ENCODE data around the gene R3HDM4.

Gene R3HDM4

DNA sequence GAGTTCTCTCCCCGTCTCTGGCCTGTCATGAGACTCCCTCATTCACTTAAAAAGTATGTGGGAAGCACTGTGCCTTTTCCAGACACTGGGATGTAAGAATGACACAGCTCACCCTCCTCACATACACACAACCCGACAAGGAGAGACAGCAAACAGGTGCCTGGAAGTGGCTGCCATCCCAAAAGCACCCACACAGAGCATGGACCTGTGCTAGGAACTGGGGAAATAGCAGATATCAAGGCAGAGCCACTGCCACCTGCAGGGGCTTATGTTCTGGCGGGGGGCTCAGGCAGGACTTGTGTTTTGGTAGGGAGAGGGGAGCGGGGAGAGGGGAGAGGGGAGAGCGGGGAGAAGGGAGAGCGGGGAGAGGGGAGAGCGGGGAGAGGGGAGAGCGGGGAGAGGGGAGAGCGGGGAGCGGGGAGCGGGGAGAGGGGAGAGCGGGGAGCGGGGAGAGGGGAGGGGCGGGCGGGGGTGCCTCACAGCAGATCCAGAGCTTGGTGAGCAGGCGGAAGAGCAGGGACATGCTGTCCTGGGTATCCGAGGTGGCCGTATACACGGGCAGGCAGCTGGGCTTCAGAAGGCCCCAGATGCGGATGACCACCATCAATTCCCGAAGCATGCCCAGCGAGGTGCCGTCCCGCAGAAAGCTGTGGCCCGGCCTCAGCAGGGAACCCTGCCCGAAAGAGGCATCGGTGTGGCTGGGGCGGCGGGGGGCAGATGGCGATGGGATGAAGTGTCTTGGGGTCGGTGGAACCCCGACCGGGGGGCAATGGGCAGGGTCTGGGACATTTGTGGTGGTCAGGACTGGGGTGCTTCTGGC is 41.4 kb downstream of the R3HDM4 start:
- Histone ChIP-seq H3K4me1 (ENCODE audit: insufficient read depth, low read length, severe bottlenecking) (peaks cover 17% of the 10 kb centered on the region), H3K4me2 (ENCODE audit: low read length) (peak overlapping the region; percentile 72), H3K9me2 (ENCODE audit: low read depth, low read length) (no peaks in the 10 kb centered on the region), H3K9ac (ENCODE audit: low read length) (no peak overlapping the region), H2AFZ (ENCODE audit: low read length) (no peak overlapping the region), H4K20me1 (ENCODE audit: insufficient read depth, low read length) (no peaks in the 10 kb centered on the region), H3F3A (ENCODE audit: insufficient read depth, low read length) (no peaks in the 10 kb centered on the region), H3K27ac (ENCODE audit: low read depth, low read length, poor library complexity, severe bottlenecking) (peak overlapping the region; percentile 69), H3K27me3 (ENCODE audit: insufficient read depth, low read length) (no peaks in the 10 kb centered on the region), H3K79me2 (ENCODE audit: insufficient read depth, low read length) (no peaks in the 10 kb centered on the region), H3K4me3 (ENCODE audit: low read depth, low read length, poor library complexity, severe bottlenecking) (no peak overlapping the region), H3K36me3 (ENCODE audit: insufficient read depth, low read length) (peaks cover 26% of the 10 kb centered on the region), H3K9me3 (ENCODE audit: low read length) (no peaks in the 10 kb centered on the region)
- TF ChIP-seq, protein P1, sequence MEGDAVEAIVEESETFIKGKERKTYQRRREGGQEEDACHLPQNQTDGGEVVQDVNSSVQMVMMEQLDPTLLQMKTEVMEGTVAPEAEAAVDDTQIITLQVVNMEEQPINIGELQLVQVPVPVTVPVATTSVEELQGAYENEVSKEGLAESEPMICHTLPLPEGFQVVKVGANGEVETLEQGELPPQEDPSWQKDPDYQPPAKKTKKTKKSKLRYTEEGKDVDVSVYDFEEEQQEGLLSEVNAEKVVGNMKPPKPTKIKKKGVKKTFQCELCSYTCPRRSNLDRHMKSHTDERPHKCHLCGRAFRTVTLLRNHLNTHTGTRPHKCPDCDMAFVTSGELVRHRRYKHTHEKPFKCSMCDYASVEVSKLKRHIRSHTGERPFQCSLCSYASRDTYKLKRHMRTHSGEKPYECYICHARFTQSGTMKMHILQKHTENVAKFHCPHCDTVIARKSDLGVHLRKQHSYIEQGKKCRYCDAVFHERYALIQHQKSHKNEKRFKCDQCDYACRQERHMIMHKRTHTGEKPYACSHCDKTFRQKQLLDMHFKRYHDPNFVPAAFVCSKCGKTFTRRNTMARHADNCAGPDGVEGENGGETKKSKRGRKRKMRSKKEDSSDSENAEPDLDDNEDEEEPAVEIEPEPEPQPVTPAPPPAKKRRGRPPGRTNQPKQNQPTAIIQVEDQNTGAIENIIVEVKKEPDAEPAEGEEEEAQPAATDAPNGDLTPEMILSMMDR (IDR thresholded peaks at IDR 0.05; ENCODE audit: low read length): no peak
- TF ChIP-seq EZH2 (IDR thresholded peaks at IDR 0.05; ENCODE audit: borderline replicate concordance, low read length): no peak

- Histone ChIP-seq H4K20me1 (ENCODE audit: insufficient read depth, low read length) (no peaks in the 10 kb centered on the region), H3K27me3 (ENCODE audit: insufficient read depth, low read length) (no peaks in the 10 kb centered on the region), H3K9me3 (ENCODE audit: low read length) (no peaks in the 10 kb centered on the region), H2AFZ (ENCODE audit: low read length) (no peak overlapping the region), H3K36me3 (ENCODE audit: insufficient read depth, low read length) (peaks cover 26% of the 10 kb centered on the region), H3K4me2 (ENCODE audit: low read length) (no peak overlapping the region), H3K79me2 (ENCODE audit: insufficient read depth, low read length) (no peaks in the 10 kb centered on the region), H3F3A (ENCODE audit: insufficient read depth, low read length) (no peaks in the 10 kb centered on the region), H3K4me3 (ENCODE audit: low read depth, low read length, poor library complexity, severe bottlenecking) (no peak overlapping the region), H3K9me2 (ENCODE audit: low read depth, low read length) (no peaks in the 10 kb centered on the region), H3K9ac (ENCODE audit: low read length) (no peak overlapping the region), H3K4me1 (ENCODE audit: insufficient read depth, low read length, severe bottlenecking) (peaks cover 17% of the 10 kb centered on the region), H3K27ac (ENCODE audit: low read depth, low read length, poor library complexity, severe bottlenecking) (no peak overlapping the region)
- TF ChIP-seq, protein P1 (IDR thresholded peaks at IDR 0.05; ENCODE audit: low read length): no peak
- no peak for TF ChIP-seq EZH2 (IDR thresholded peaks at IDR 0.05; ENCODE audit: borderline replicate concordance, low read length)
These were observed 42.0 kb downstream of the R3HDM4 start for GRCh38 chr19:870963-871401.

DNA sequence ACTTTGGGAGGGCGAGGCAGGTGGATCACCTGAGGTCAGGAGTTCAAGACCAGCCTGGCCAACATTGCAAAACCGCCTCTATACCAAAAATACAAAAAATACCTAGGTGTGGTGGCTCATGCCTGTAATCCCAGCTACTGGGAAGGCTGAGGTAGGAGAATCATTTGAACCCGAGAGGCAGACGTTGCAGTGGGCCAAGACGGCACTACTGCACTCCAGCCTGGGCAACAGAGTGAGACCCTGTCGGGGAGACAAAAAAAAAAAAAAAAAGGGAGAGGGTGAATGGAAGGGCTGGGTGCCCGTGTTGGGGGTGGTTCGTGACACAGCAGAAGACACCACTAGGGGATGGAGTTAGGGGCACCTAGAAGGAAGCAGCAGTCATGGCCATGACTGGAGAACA is 42.7 kb downstream of the R3HDM4 start:
- Histone ChIP-seq H3K9ac (ENCODE audit: low read length) (no peak overlapping the region), H3K27ac (ENCODE audit: low read depth, low read length, poor library complexity, severe bottlenecking) (no peak overlapping the region)

More for the DNA sequence above, 42.7 kb downstream of the R3HDM4 start:
- H3K4me1 ChIP-seq (ENCODE audit: insufficient read depth, low read length, severe bottlenecking): peaks cover 17% of the 10 kb centered on the region
- no peaks in the 10 kb centered on the region for H3K79me2 ChIP-seq (ENCODE audit: insufficient read depth, low read length)
- H3K36me3 ChIP-seq (ENCODE audit: insufficient read depth, low read length): peaks cover 26% of the 10 kb centered on the region
- H3K4me2 ChIP-seq (ENCODE audit: low read length): no peak overlapping the region
- no peak overlapping the region for H3K4me3 ChIP-seq (ENCODE audit: low read depth, low read length, poor library complexity, severe bottlenecking)
- no peaks in the 10 kb centered on the region for H3K9me3 ChIP-seq (ENCODE audit: low read length)
- TF ChIP-seq, protein P1 (IDR thresholded peaks at IDR 0.05; ENCODE audit: low read length): no peak
- TF ChIP-seq EZH2 (IDR thresholded peaks at IDR 0.05; ENCODE audit: borderline replicate concordance, low read length): no peak
- H2AFZ ChIP-seq (ENCODE audit: low read length): no peak overlapping the region
- no peaks in the 10 kb centered on the region for H3K9me2 ChIP-seq (ENCODE audit: low read depth, low read length)
- H4K20me1 ChIP-seq (ENCODE audit: insufficient read depth, low read length): no peaks in the 10 kb centered on the region
- no peaks in the 10 kb centered on the region for H3F3A ChIP-seq (ENCODE audit: insufficient read depth, low read length)
- no peaks in the 10 kb centered on the region for H3K27me3 ChIP-seq (ENCODE audit: insufficient read depth, low read length)

Data from OCI-LY1 (cell line).